HCT116 (cell line): ENCODE data around the gene DYRK2. TPM values are rescaled to one million over a fixed set of nuclear protein-coding genes. Genes with fewer than 3 reads are reported as not detected.

ENCODE experiments used
- ATAC-seq: fragments of 200-7000 bp; cut with Tn5 transposase; 2 replicates; pipeline ENCODE4 v1.9.1; 2020; ENCODE audit warnings: mild to moderate bottlenecking, moderate library complexity
- BruUV-seq: library from RNA; stranded (reverse); fragments of 400-500 nt; replicated peaks from 2 replicates; lab custom pipeline; 2021; lab: Mats Ljungman, UMichigan
- CTCF ChIA-PET: fragments of 300-600 bp; sonication (Branson Sonifier 250); formaldehyde crosslinking; loops from one replicate; lab custom pipeline; 2021; ENCODE audit warnings: antibody characterized with exemption; lab: Charles Lee
- POLR2A ChIA-PET: fragments of 300-600, 350-600 bp; sonication (Branson Sonifier 250); formaldehyde crosslinking; loops from one replicate; lab custom pipeline; 2021; ENCODE audit warnings: antibody characterized with exemption; lab: Charles Lee
- RAD21 ChIA-PET, 2 experiments: fragments of 300-600 bp; sonication (Branson Sonifier 250); formaldehyde crosslinking; loops; one replicate each; lab custom pipeline; 2023; ENCODE audit warnings: low total read pairs in 2 of 2; ENCODE audit not compliant: uncharacterized antibody in 2 of 2, unreplicated experiment in 2 of 2, low non-redundant PET in 1 of 2; lab: Charles Lee
- DNase-seq: peaks from one replicate; pipeline ENCODE4 v3.0.0-alpha.2; 2010; ENCODE audit warnings: low read depth, low spot score
- H2AFZ ChIP-seq: fragments of 200-600 bp; shearing (Covaris generic), sonication (generic); 2 replicates; pipeline ENCODE4 v1.6.1; 2017; ENCODE audit warnings: low read depth, mixed run types, mixed read lengths, antibody characterized with exemption, low read length; ENCODE audit not compliant: poor library complexity, severe bottlenecking
- H3K27ac ChIP-seq: 2 replicates; pipeline ENCODE4 v1.5.1; 2012; ENCODE audit warnings: low read depth, low read length
- H3K27me3 ChIP-seq: fragments of 200-600 bp; sonication (generic); 2 replicates; pipeline ENCODE4 v1.6.1; 2016; ENCODE audit warnings: mixed run types, low read length, mixed read lengths; ENCODE audit not compliant: insufficient read depth
- H3K36me3 ChIP-seq, 2 experiments: fragments of 200-500 bp in 1 of 2; fragments of 200-600 bp in 1 of 2; sonication (Bioruptor generic) in 1 of 2; sonication (generic) in 1 of 2; 2 replicates each; pipeline versions ENCODE4 v1.5.1 to v1.6.1; 2014 to 2016; ENCODE audit warnings: low read length in 2 of 2, inconsistent platforms in 1 of 2, mixed read lengths in 1 of 2, mixed run types in 1 of 2; ENCODE audit not compliant: insufficient read depth in 2 of 2, control insufficient read depth in 1 of 2
- H3K4me1 ChIP-seq, 2 experiments: fragments of 200-600 bp in 1 of 2; sonication (generic) in 1 of 2; 2 replicates each; pipeline versions ENCODE4 v1.5.1 to v1.6.1; 2012 to 2017; ENCODE audit warnings: low read length in 2 of 2, inconsistent platforms in 1 of 2, mild to moderate bottlenecking in 1 of 2, mixed read lengths in 1 of 2, mixed run types in 1 of 2, moderate library complexity in 1 of 2; ENCODE audit not compliant: insufficient read depth in 2 of 2, control insufficient read depth in 1 of 2
- H3K4me2 ChIP-seq: fragments of 200-600 bp; sonication (generic); 2 replicates; pipeline ENCODE4 v1.6.1; 2017; ENCODE audit warnings: mixed run types, low read length, mixed read lengths
- H3K4me3 ChIP-seq, 2 experiments: fragments of 200-600 bp in 1 of 2; sonication (generic) in 1 of 2; replicated peaks in 1 of 2; 2 replicates each; pipeline ENCODE4 v1.5.1; 2011 to 2016; ENCODE audit warnings: low read length in 2 of 2, control low read depth in 1 of 2, low read depth in 1 of 2, mild to moderate bottlenecking in 1 of 2, mixed read lengths in 1 of 2, mixed run types in 1 of 2
- H3K79me2 ChIP-seq: fragments of 200-600 bp; sonication (generic); 2 replicates; pipeline ENCODE4 v1.6.1; 2017; ENCODE audit warnings: mild to moderate bottlenecking, mixed run types, low read length, moderate library complexity, mixed read lengths; ENCODE audit not compliant: insufficient read depth
- H3K9ac ChIP-seq: fragments of 200-600 bp; sonication (generic); 2 replicates; pipeline ENCODE4 v1.6.1; 2016; ENCODE audit warnings: low read length, mixed read lengths
- H3K9me2 ChIP-seq: fragments of 200-600 bp; sonication (generic), shearing (Covaris generic); 2 replicates; pipeline ENCODE4 v1.6.1; 2017; ENCODE audit warnings: mixed run types, mild to moderate bottlenecking, moderate library complexity; ENCODE audit not compliant: insufficient read depth
- H3K9me3 ChIP-seq, 2 experiments: fragments of 200-500 bp in 1 of 2; fragments of 200-600 bp in 1 of 2; sonication (Bioruptor generic) in 1 of 2; sonication (generic) in 1 of 2; 2 replicates each; pipeline ENCODE4 v1.6.1; 2014 to 2017; ENCODE audit warnings: low read length in 2 of 2, mixed read lengths in 2 of 2, inconsistent platforms in 1 of 2, low read depth in 1 of 2, mild to moderate bottlenecking in 1 of 2, mixed run types in 1 of 2, moderate library complexity in 1 of 2; ENCODE audit not compliant: control insufficient read depth in 1 of 2, insufficient read depth in 1 of 2
- H4K20me1 ChIP-seq: fragments of 200-600 bp; sonication (generic), shearing (Covaris generic); 2 replicates; pipeline ENCODE4 v1.6.1; 2017; ENCODE audit warnings: mixed run types, mild to moderate bottlenecking, moderate library complexity; ENCODE audit not compliant: insufficient read depth
- CBX3 ChIP-seq: IDR thresholded peaks from 2 replicates; pipeline ENCODE4 v1.6.1; 2012; ENCODE audit warnings: low read depth
- EGR1 ChIP-seq: IDR thresholded peaks from 2 replicates; pipeline ENCODE4 v1.6.1; 2012; ENCODE audit warnings: low read depth
- EZH2 ChIP-seq: fragments of 200-600 bp; sonication (generic); IDR thresholded peaks from 2 replicates; pipeline ENCODE4 v1.6.1; 2017; ENCODE audit warnings: antibody characterized with exemption, mixed run types
- JUND ChIP-seq: IDR thresholded peaks from 2 replicates; pipeline ENCODE4 v1.6.1; 2012
- POLR2AphosphoS5 ChIP-seq: IDR thresholded peaks from 2 replicates; pipeline ENCODE4 v1.6.1; 2011; ENCODE audit warnings: mild to moderate bottlenecking, low read depth, low read length, moderate library complexity
- RAD21 ChIP-seq: IDR thresholded peaks from 2 replicates; pipeline ENCODE4 v1.6.1; 2012; ENCODE audit warnings: low read depth, mild to moderate bottlenecking
- REST ChIP-seq: IDR thresholded peaks from 2 replicates; pipeline ENCODE4 v1.6.1; 2012; ENCODE audit warnings: low read depth
- SP1 ChIP-seq: IDR thresholded peaks from 2 replicates; pipeline ENCODE4 v1.6.1; 2012; ENCODE audit warnings: low read depth
- SRF ChIP-seq: IDR thresholded peaks from 2 replicates; pipeline ENCODE4 v1.6.1; 2012; ENCODE audit warnings: low read depth
- ZFX ChIP-seq: fragments of 450-650 bp; IDR thresholded peaks from 2 replicates; pipeline ENCODE4 v1.6.1; 2017
- ZNF274 ChIP-seq: fragments of 200-500 bp; sonication (Bioruptor generic); IDR thresholded peaks from 2 replicates; pipeline ENCODE4 v1.6.1; 2014; ENCODE audit warnings: mild to moderate bottlenecking, low read depth, low read length, inconsistent platforms
- intact Hi-C: fragments of 100-400 bp; cut with micrococcal nuclease; formaldehyde crosslinking; loops from 2 replicates; pipeline ENCODE4 v1.10.0; 2022
- total RNA-seq: library from RNA; stranded (reverse); gene quantifications from one replicate; pipeline ENCODE4 v1.2.1, GENCODE V29; 2021; ENCODE audit not compliant: unreplicated experiment
- TF ChIP-seq, protein P1 (sequence below), 3 experiments: fragments of 200-600 bp in 1 of 3; sonication (generic) in 1 of 3; IDR thresholded peaks in 2 of 3; conservative IDR thresholded peaks in 1 of 3; 2 replicates each; pipeline ENCODE4 v1.5.1; 2012 to 2017; ENCODE audit warnings: low read depth in 2 of 3, low read length in 2 of 3, antibody characterized with exemption in 1 of 3, borderline replicate concordance in 1 of 3, control low read depth in 1 of 3, mild to moderate bottlenecking in 1 of 3, mixed read lengths in 1 of 3, mixed run types in 1 of 3, moderate library complexity in 1 of 3; ENCODE audit not compliant: insufficient read depth in 1 of 3
- TF ChIP-seq, protein P2 (sequence below): IDR thresholded peaks from 2 replicates; pipeline ENCODE4 v1.6.1; 2011; ENCODE audit warnings: mild to moderate bottlenecking, low read length, moderate library complexity; ENCODE audit not compliant: insufficient replicate concordance; ENCODE audit errors: extremely low read depth

The DYRK2 gene
- total RNA-seq, 1 experiment from 2014 or later = 28.7 TPM

DNA sequence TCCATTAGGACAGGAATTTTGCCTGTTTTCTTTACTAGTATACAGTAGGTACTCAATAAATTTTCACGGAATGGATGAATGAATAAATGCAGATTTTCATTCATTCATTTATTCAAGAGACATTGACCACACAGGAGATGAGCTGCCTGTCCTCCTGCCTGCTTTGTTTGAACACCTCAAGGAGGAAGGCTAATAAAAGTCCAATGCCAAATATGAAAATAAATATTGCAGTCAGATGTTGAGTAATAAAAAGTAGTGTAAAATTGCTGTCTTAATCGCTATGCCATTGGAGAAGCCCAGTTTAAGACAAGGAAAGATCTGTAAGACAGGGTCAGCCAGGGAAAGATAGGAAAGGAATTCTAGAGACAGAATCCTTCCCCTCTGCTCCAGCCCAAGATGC, 47.4 kb downstream of the DYRK2 start:
- Histone ChIP-seq H3K9ac (no peak overlapping the region), H3K79me2 (no peaks in the 10 kb centered on the region), H3K4me3 (no peak overlapping the region), H4K20me1 (no peaks in the 10 kb centered on the region), H3K4me2 (no peak overlapping the region), H3K9me3 (no peaks in the 10 kb centered on the region), H3K27me3 (no peaks in the 10 kb centered on the region), H2AFZ (no peak overlapping the region), H3K27ac (no peak overlapping the region), H3K36me3 (no peaks in the 10 kb centered on the region), H3K4me1 (no peaks in the 10 kb centered on the region), H3K9me2 (no peaks in the 10 kb centered on the region)
- no TSS peak for BruUV-seq
- ATAC-seq (no peak), DNase-seq (no peak)
- intact Hi-C loops = no loop called here
- TF ChIP-seq SP1 = no peak
- no peak for TF ChIP-seq EZH2
- no peak for TF ChIP-seq ZFX
- no peak for TF ChIP-seq CBX3
- TF ChIP-seq, protein P1, sequence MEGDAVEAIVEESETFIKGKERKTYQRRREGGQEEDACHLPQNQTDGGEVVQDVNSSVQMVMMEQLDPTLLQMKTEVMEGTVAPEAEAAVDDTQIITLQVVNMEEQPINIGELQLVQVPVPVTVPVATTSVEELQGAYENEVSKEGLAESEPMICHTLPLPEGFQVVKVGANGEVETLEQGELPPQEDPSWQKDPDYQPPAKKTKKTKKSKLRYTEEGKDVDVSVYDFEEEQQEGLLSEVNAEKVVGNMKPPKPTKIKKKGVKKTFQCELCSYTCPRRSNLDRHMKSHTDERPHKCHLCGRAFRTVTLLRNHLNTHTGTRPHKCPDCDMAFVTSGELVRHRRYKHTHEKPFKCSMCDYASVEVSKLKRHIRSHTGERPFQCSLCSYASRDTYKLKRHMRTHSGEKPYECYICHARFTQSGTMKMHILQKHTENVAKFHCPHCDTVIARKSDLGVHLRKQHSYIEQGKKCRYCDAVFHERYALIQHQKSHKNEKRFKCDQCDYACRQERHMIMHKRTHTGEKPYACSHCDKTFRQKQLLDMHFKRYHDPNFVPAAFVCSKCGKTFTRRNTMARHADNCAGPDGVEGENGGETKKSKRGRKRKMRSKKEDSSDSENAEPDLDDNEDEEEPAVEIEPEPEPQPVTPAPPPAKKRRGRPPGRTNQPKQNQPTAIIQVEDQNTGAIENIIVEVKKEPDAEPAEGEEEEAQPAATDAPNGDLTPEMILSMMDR (IDR thresholded peaks at IDR 0.05 in 2 of 3, conservative IDR thresholded peaks at IDR 0.05 in 1 of 3; ENCODE audit: borderline replicate concordance in 1 of 3, insufficient read depth in 1 of 3, low read depth in 2 of 3, low read length in 2 of 3) = no peak
- no peak for TF ChIP-seq POLR2AphosphoS5
- no peak for TF ChIP-seq REST
- TF ChIP-seq RAD21 = no peak
- no peak for TF ChIP-seq SRF
- TF ChIP-seq EGR1 = no peak
- TF ChIP-seq ZNF274 = no peak
- TF ChIP-seq JUND = no peak
- TF ChIP-seq, protein P2, sequence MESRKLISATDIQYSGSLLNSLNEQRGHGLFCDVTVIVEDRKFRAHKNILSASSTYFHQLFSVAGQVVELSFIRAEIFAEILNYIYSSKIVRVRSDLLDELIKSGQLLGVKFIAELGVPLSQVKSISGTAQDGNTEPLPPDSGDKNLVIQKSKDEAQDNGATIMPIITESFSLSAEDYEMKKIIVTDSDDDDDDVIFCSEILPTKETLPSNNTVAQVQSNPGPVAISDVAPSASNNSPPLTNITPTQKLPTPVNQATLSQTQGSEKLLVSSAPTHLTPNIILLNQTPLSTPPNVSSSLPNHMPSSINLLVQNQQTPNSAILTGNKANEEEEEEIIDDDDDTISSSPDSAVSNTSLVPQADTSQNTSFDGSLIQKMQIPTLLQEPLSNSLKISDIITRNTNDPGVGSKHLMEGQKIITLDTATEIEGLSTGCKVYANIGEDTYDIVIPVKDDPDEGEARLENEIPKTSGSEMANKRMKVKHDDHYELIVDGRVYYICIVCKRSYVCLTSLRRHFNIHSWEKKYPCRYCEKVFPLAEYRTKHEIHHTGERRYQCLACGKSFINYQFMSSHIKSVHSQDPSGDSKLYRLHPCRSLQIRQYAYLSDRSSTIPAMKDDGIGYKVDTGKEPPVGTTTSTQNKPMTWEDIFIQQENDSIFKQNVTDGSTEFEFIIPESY = no peak
- RAD21 ChIA-PET = no interaction called here
- CTCF ChIA-PET = no interaction called here
- POLR2A ChIA-PET = no interaction called here
